ENCODE data around the gene PTK6. TPM values are rescaled to one million over a fixed set of nuclear protein-coding genes. Genes with fewer than 3 reads are reported as not detected.
"Not testable (repeated sequence)": the region's sequence is repeated elsewhere in the genome, so short reads cannot be mapped to it uniquely, and the experiment has no call there.

PTK6 gene
- polyA plus RNA-seq, 3 donors = 1.6 to 3.6 TPM; not detected in 1

GRCh38 chr20:63560856-63561609, 23.9 kb upstream of the PTK6 start:
- H3K27ac ChIP-seq (ENCODE audit: low read depth, low read length) = no peak overlapping the region
- 91 to 94% (median 94%) methylated on average over 26 of the region's 26 CpGs for WGBS, 3 donors

- no peak overlapping the region for H3K27ac ChIP-seq (ENCODE audit: low read depth, low read length)
- 94 to 98% (median 97%) methylated on average over 16 of the region's 16 CpGs for WGBS, 3 donors
Observed at GRCh38 chr20:63560333-63560805, 23.2 kb upstream of the PTK6 start.

GRCh38 chr20:63559485-63560332, 22.5 kb upstream of the PTK6 start:
- WGBS, 3 donors = 94 to 96% (median 95%) methylated on average over 20 to 30 of the region's 31 CpGs

GRCh38 chr20:63558804-63559484, 21.8 kb upstream of the PTK6 start:
- H3K27ac ChIP-seq (ENCODE audit: low read depth, low read length) = no peak overlapping the region
- 89 to 94% (median 94%) methylated on average over 14 of the region's 14 CpGs for WGBS, 3 donors

More at GRCh38 chr20:63559485-63560332, 22.5 kb upstream of the PTK6 start:
- not testable (repeated sequence) for H3K27ac ChIP-seq (ENCODE audit: low read depth, low read length)

DNA sequence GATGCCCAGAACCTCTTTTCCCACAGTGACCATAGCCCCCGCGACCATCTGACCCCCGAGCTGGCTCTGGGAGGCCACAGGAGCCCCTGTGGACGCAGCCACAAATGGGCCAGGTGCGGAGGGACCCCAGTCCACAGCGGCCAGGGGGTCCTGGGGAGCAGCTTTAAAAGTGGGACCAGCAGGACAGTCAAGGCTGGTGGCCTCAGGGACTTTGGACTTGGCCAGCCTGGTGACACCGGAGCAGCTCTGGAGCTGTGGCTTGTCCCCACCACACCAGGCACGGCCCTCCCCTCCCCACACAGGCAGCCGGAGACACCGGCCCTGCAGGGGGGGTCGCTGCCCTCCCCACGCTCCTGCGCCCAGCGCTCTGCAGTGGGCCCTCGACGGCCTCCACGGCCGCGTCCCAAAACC, 20.3 kb upstream of the PTK6 start:
- 88 to 92% (median 91%) methylated on average over 18 to 19 of the region's 19 CpGs for WGBS, 3 donors
- no peak overlapping the region for H3K27ac ChIP-seq (ENCODE audit: low read depth, low read length)

GRCh38 chr20:63556873-63557478, 19.8 kb upstream of the PTK6 start:
- 70 to 86% (median 78%) methylated on average over 17 to 23 of the region's 23 CpGs for whole genome bisulfite sequencing, 3 donors
- H3K27ac ChIP-seq (ENCODE audit: low read depth, low read length) = no peak overlapping the region

GRCh38 chr20:63555661-63556381, 18.6 kb upstream of the PTK6 start:
- WGBS, 3 donors = 94 to 96% (median 95%) methylated on average over 45 of the region's 45 CpGs
- no peak overlapping the region for H3K27ac ChIP-seq (ENCODE audit: low read depth, low read length)

GRCh38 chr20:63554361-63555278, 17.4 kb upstream of the PTK6 start:
- WGBS, 3 donors = 73 to 77% (median 74%) methylated on average over 36 to 38 of the region's 38 CpGs
- H3K27ac ChIP-seq (ENCODE audit: low read depth, low read length) = no peak overlapping the region

DNA sequence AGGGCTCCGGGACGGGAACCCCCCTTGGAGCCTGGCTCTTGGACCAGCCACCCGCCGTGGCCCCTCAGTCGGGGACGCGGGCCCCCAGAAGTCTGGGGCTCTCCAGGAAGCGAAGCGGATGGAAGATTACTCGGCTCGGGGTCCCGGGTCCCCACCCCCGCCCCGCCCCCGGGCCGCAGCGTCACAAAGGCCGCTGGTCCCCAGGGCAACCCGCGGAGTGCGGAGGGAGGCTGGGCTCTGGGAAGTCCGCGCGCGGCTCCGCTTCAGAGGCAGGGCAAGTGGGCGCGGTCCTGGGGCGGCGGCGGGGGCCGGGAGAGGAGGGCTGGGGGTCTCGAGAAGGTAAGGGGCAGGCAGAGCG, 16.7 kb upstream of the PTK6 start, which contains the start of gene FNDC11:
FNDC11 (plus strand) TSS at position 227 of the 358 bp plus-strand sequence. CDS start 1,505 bp downstream, outside the sequence.
- WGBS, 3 donors = 0 to 4% (median 2%) methylated on average over 24 to 34 of the region's 34 CpGs
- no peak within 1 kb of the TSS for H3K27ac ChIP-seq (ENCODE audit: low read depth, low read length)

DNA sequence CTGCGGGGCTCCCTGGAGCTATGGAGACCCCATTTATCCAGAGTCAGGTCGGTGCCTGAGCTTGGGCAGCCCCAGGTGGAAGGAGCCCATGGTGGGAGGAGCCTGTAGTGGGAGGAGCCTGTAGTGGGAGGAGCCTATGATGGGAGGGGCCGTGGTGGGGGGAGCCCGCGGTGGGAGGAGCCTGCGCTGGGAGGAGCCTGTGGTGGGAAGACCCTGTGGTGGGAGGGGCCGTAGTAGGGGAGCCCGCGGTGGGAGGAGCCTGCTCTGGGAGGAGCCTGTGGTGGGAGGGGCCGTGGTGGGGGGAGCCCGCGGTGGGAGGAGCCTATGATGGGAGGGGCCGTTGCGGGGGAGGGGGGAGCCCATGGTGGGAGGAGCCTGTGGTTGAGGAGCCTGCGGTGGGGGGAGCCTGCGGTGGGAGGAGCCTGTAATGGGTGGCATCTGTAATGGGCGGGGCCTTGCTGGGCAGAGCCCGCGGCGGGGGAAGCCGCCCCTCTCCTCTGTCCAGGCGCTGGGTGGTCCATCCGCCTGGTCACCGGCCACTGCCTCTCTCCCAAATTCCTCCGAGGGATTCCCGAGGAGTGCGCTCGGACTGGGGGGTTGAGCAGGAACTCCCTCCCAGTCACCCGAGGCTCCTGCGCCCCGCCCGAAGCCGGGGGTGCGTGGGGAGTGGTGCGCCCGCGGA, 16.2 kb upstream of the PTK6 start:
- 2 to 3% (median 3%) methylated on average over 25 to 36 of the region's 37 CpGs for WGBS, 3 donors

GRCh38 chr20:63552481-63553249, 15.5 kb upstream of the PTK6 start:
- WGBS, 3 donors = 33 to 51% (median 34%) methylated on average over 15 of the region's 15 CpGs
- H3K27ac ChIP-seq (ENCODE audit: low read depth, low read length) = no peak overlapping the region

More for the DNA sequence above, 16.2 kb upstream of the PTK6 start:
- no peak overlapping the region for H3K27ac ChIP-seq (ENCODE audit: low read depth, low read length)

GRCh38 chr20:63551068-63551467, 13.9 kb upstream of the PTK6 start:
- H3K27ac ChIP-seq (ENCODE audit: low read depth, low read length) = no peak overlapping the region
- WGBS, 3 donors = 50 to 52% (median 51%) methylated on average over 9 of the region's 9 CpGs

GRCh38 chr20:63549679-63550282, 12.6 kb upstream of the PTK6 start:
- 75 to 86% (median 83%) methylated on average over 18 of the region's 18 CpGs for WGBS, 3 donors
- H3K27ac ChIP-seq (ENCODE audit: low read depth, low read length) = no peak overlapping the region

DNA sequence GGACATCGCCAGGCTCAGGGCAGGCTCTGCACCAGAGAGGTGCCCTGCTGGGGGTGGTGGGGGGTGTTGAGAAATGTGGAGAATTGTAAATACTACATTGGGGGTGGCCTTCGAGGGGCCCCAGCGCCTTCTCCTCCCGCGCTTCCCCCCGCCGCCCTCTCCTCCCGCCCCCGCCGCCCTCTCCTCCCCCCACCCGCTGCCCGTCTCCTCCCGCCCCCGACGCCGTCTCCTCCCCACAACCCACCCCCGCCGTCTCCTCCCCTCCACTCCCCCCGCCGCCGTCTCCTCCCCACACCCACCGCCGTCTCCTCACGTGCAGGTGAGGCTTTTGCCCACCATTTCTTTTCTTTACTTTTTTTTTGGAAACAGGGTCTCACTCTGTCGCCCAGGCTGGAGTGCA, 11.8 kb upstream of the PTK6 start:
- H3K27ac ChIP-seq (ENCODE audit: low read depth, low read length) = no peak overlapping the region
- 28 to 29% (median 28%) methylated on average over 8 to 18 of the region's 25 CpGs for WGBS, 3 donors

DNA sequence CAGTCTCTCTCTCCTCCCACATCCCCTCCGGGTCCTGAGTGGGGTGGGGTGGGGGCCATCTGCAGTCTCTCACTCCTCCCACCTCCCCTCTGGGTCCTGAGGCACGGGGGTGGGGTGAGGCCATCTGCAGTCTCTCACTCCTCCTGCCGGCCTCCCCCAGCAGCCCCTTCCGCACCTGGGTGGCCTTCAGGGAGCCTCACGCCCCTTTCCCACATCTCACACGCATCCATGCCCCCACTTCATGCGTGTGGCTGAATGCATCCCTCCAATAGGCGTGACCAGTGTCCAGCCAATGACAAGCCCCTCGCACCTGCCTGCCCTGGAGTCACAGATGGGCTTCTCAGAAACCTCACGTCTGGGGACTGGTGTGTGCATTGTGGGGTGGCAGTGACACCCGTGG, 11.4 kb upstream of the PTK6 start:
- 25 to 46% (median 39%) methylated on average over 11 of the region's 11 CpGs for WGBS, 3 donors
- H3K27ac ChIP-seq (ENCODE audit: low read depth, low read length) = no peak overlapping the region

Data from adipose tissue (tissue), 3 donors.